HG02763 (cell line): ENCODE data around the gene FFAR4.
"Not testable (repeated sequence)": the region's sequence is repeated elsewhere in the genome, so short reads cannot be mapped to it uniquely, and the experiment has no call there.

ENCODE experiments used
- ATAC-seq: cut with Tn5 transposase; IDR thresholded peaks from one replicate; pipeline ENCODE4 v1.9.1; 2021; ENCODE audit warnings: mild to moderate bottlenecking, moderate library complexity; ENCODE audit not compliant: unreplicated experiment

FFAR4 gene

GRCh38 chr10:93566435-93567276 is at the start of gene FFAR4:
Gene FFAR4 (plus strand): TSS chr10:93566665. CDS start chr10:93566721, 56 bp downstream.
- ATAC-seq = no peak

- ATAC-seq = no peak
Measured at GRCh38 chr10:93518531-93518930, 47.9 kb upstream of the FFAR4 start.

GRCh38 chr10:93535293-93535692 is 31.2 kb upstream of the FFAR4 start:
- no peak for ATAC-seq

- ATAC-seq = not testable (repeated sequence)
Measured at GRCh38 chr10:93540871-93541270, 25.6 kb upstream of the FFAR4 start.

- ATAC-seq = no peak
Measured at GRCh38 chr10:93541402-93542357, 24.8 kb upstream of the FFAR4 start.

GRCh38 chr10:93542358-93542791 is 24.1 kb upstream of the FFAR4 start:
- ATAC-seq = no peak

GRCh38 chr10:93546995-93547394 is 19.5 kb upstream of the FFAR4 start:
- not testable (repeated sequence) for ATAC-seq

GRCh38 chr10:93547522-93547921 is 18.9 kb upstream of the FFAR4 start:
- no peak for ATAC-seq

- ATAC-seq = no peak
Measured at GRCh38 chr10:93548376-93549071, 17.9 kb upstream of the FFAR4 start.

- ATAC-seq = no peak
Measured at GRCh38 chr10:93550606-93551005, 15.9 kb upstream of the FFAR4 start.

- no peak for ATAC-seq
Measured at GRCh38 chr10:93552780-93553179, 13.7 kb upstream of the FFAR4 start.

- ATAC-seq = no peak
Measured at GRCh38 chr10:93553482-93554315, 12.8 kb upstream of the FFAR4 start.

GRCh38 chr10:93554316-93554663 is 12.2 kb upstream of the FFAR4 start:
- ATAC-seq = no peak

GRCh38 chr10:93554760-93555432 is 11.6 kb upstream of the FFAR4 start:
- ATAC-seq = no peak

GRCh38 chr10:93559490-93559889 is 7.0 kb upstream of the FFAR4 start:
- no peak for ATAC-seq

GRCh38 chr10:93560541-93560940 is 5.9 kb upstream of the FFAR4 start:
- ATAC-seq = no peak

- no peak for ATAC-seq
Measured at GRCh38 chr10:93565446-93565845, 1.0 kb upstream of the FFAR4 start.

GRCh38 chr10:93567277-93568104 is 1.0 kb downstream of the FFAR4 start:
- no peak for ATAC-seq

- ATAC-seq = no peak
Measured at GRCh38 chr10:93568105-93568390, 1.6 kb downstream of the FFAR4 start.
